Cardiac ventricle fibroblast (primary cell): ENCODE results near the gene RFXANK. TPM values are rescaled to one million over a fixed set of nuclear protein-coding genes. Genes with fewer than 3 reads are reported as not detected.

Experiments
- total RNA-seq: library from RNA; depleted of rRNA; stranded (reverse); fragments of >200 nt; gene quantifications from 2 replicates; pipeline ENCODE4 v1.2.3, GENCODE V29; 2015

RFXANK gene, protein sequence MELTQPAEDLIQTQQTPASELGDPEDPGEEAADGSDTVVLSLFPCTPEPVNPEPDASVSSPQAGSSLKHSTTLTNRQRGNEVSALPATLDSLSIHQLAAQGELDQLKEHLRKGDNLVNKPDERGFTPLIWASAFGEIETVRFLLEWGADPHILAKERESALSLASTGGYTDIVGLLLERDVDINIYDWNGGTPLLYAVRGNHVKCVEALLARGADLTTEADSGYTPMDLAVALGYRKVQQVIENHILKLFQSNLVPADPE
- 54.1 and 68.8 TPM in 2 replicates for total RNA-seq

DNA sequence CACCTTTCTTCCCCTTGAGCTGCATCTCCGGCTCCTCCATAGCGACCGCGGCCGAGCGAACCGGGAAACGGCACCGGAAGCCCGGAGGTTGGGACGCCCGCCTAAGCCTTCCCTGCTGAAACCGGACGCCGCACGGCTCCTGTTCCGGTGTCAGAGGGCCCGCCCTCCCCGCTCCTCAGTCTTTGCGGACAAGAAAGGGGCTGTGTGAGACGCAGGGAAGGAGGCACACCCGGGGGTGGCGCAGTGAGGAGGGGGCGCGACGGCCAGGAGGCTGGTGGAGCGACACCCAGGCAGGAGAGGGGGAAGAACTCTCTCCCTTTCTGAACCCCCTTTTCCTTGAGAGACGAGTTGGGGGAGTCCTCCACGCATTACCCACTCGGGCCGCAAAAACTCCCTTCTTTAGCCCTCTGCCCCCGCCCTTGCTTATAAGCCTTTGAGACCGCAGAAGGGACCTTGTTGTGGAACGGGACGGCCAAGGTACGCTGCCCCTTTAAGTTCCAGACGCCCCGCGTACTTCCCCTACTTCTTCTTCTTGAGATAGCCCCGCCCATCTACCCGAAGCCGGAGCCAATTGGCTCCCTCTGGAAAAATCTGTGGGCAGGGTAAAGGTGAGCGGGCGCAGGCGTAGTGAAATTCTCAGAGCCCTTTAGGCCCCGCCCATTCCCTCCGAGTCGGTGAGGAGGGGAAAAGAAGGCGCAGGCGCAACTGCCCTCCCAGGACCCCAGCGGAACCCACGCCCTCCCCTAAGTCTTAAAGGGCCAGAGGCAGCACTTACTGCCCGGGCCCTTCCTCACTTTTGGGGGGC is at the start of gene RFXANK, which contains the start of gene BORCS8:
TSS of gene RFXANK (plus strand) at position 181 of the 805 bp plus-strand sequence. CDS start 1,689 bp downstream, outside the sequence.
TSS of gene BORCS8 (minus strand) at position 75 of the 805 bp plus-strand sequence. CDS start at position 40, 35 bp downstream.

DNA sequence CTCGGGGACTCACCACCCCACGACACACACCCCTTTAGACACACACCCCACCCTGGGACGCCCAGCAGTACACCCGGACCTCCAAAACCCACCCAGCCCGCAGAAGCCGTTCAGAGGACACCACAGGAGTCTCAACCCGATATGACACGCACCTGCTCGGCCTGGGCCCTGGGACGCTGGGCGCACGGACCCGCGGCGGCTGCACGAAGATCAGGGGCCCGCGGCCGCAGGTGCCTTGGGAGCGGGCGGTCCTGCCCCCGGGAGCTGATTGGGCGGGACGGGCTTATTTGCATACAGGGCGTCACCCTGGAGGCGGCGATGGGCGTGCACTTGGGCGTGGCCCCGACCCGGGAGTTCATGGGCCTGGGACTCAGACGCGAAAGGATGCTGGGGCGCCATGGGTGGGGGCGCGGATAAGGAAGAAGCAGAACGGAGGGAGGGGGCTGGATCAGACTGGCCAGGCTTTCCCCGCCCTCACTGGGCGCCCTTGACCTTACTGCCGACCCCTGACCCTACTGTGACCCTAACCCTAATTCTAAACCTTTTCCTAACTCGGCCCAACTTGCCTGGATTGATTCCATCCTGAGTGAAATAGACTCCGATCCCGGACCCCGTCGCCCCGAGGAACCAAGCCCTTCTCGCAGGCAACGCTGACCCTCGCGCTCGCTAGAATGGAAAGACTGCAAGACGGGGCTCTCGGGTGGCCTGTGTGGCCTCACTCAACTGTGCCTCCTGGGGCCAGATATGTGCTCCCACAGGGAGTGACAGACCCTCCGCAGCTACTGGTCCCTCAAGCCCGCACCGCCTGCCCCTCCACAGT is 21.8 kb upstream of the RFXANK start, which contains the start of gene MEF2B:
TSS of gene MEF2B (minus strand) at position 211 of the 820 bp plus-strand sequence. CDS start 19,528 bp downstream, outside the sequence.

DNA sequence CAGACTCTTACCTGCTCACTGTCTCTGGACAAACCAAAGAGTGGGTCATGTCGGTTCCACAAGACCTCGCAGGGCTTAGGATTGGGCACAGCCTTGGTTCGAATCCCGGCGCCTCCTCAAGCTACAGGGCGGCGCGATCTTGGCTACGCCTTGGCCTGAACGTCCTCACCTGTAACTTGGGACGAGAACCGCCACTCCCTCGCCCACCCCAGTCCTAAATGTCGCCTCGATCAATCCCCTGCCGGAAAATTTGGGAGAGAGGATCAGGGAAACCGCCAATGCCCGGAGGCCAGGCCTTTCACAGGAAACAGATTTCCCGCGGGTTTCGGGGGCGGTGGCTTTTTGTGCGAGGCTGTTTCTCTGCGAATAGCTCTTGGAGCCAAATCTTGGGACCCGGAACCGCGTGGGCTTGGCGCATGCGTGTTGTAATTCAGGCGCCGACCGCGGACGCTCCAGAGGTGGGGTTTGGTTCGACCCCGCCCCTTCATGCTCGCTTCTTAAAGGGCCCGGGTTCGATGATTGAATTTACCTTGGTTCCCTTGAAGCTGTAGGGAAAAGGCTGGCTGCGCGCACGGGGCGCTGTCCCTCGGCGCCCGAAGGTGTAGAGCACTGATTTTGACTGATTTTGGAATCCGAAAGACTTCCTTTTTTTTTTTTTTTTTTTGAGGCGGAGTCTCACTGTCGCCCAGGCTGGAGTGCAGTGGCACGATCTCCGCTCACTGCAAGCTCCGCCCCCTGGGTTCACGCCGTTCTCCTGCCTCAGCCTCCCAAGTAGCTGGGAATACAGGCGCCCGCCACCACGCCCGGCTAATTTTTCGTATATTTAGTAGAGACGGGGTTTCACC is 11.2 kb downstream of the RFXANK start, which contains the start of gene NR2C2AP:
TSS of gene NR2C2AP (minus strand) at position 403 of the 845 bp plus-strand sequence. CDS start at position 49, 354 bp downstream.

DNA sequence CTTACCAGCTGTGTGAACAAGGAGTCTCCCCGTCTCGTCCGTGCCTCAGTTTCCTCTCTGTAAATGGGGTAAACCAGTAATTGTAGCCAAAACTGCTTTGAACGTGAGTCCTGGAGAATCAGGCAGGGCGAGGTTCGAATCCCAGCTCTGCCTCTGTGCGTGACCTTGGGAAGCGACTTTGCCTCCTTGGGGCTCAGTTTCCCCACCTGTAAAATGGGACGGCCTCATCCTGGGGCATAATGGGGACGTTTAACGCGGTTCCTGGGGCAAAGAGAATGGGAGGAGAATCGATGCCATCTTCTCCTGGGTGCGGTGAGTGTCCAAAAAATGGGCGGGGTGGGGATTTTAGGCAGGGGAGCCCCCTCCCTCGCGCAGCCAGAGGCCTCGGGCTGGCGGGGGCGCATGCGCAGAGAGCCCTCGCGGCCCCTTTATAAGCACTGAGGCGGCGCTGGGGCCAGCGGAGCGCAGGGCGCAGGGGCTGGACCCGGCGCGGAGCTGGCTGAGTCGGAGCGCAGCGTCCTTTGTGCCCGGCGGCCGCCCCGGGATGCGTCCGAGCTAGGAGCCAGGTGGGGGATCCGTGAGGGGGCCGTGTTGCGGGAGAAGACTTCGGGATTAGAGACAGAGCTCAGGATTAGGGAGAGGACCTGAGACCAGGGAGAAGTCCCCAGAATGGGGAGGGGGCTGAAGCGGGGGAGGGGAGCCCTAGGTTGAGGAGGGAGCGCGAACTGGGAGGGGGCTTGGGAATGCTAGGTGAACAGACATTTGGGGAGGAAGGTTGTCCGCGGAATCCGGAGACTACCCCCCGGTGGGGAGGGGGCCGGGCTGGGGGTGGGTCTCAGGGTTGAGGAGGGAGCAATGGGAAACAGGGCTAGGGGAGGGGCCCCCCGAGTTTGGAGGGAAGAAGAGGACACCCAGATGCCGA is 19.7 kb downstream of the RFXANK start, which contains the start of gene NCAN:
TSS of gene NCAN (plus strand) at position 460 of the 922 bp plus-strand sequence. CDS start 4,996 bp downstream, outside the sequence.

Other genes with a start within 250 kb of the RFXANK start
- 13.8 and 19.7 TPM in 2 replicates for gene SUGP2, start 158.7 kb upstream of the RFXANK start, total RNA-seq
- 22.7 and 23.2 TPM in 2 replicates for gene ARMC6, start 158.7 kb upstream of the RFXANK start, total RNA-seq
- 6.2 and 8.1 TPM in 2 replicates for gene SLC25A42, start 128.3 kb upstream of the RFXANK start, total RNA-seq
- gene TMEM161A, start 53.8 kb upstream of the RFXANK start, total RNA-seq, result 26.7 and 31.2 TPM in 2 replicates
- gene MEF2B, start 22.0 kb upstream of the RFXANK start, total RNA-seq, result 0.19 TPM in 1 of 2 replicates, not detected in the other
- 6.3 and 7.2 TPM in 2 replicates for gene BORCS8, start 106 bp upstream of the RFXANK start, total RNA-seq
- gene NR2C2AP, start 11.2 kb downstream of the RFXANK start, total RNA-seq, result 6.4 and 9.1 TPM in 2 replicates
- not detected in 2 replicates for gene NCAN, start 19.7 kb downstream of the RFXANK start, total RNA-seq
- gene TM6SF2, start 81.0 kb downstream of the RFXANK start, total RNA-seq, result 1.1 and 4.5 TPM in 2 replicates
- gene SUGP1, start 128.3 kb downstream of the RFXANK start, total RNA-seq, result 23.2 and 29.7 TPM in 2 replicates
- 20.3 and 25.9 TPM in 2 replicates for gene MAU2, start 128.6 kb downstream of the RFXANK start, total RNA-seq
- 37.8 and 56.0 TPM in 2 replicates for gene GATAD2A, start 213.4 kb downstream of the RFXANK start, total RNA-seq